ENCODE results near the gene ZNF664. TPM values are rescaled to one million over a fixed set of nuclear protein-coding genes. Genes with fewer than 3 reads are reported as not detected.

The ZNF664 gene
- polyA plus RNA-seq (ENCODE audit: insufficient read length in 3 of 3), result 100 to 1,000 TPM; 161 to 181 (median 171) TPM
- long read RNA-seq, donor 1, full-length matches to known transcripts, result 27 of 51 reads
- long read RNA-seq, donor 1, partial matches to known transcripts, result 24 of 51 reads
- long read RNA-seq, donor 1, other reads (novel, unspliced or antisense), result 0 of 51 reads
- long read RNA-seq, donor 2, full-length matches to known transcripts, result 27 of 40 reads
- long read RNA-seq, donor 2, partial matches to known transcripts, result 8 of 40 reads
- long read RNA-seq, donor 2, other reads (novel, unspliced or antisense), result 5 of 40 reads
- long read RNA-seq, donor 3, full-length matches to known transcripts, result 34 of 39 reads
- long read RNA-seq, donor 3, partial matches to known transcripts, result 0 of 39 reads
- long read RNA-seq, donor 3, other reads (novel, unspliced or antisense), result 5 of 39 reads
- long read RNA-seq, donor 4, full-length matches to known transcripts, result 27 of 42 reads
- long read RNA-seq, donor 4, partial matches to known transcripts, result 7 of 42 reads
- long read RNA-seq, donor 4, other reads (novel, unspliced or antisense), result 8 of 42 reads
- long read RNA-seq, donor 5, result 0 reads
- long read RNA-seq, donor 6, full-length matches to known transcripts, result 26 of 43 reads
- long read RNA-seq, donor 6, partial matches to known transcripts, result 7 of 43 reads
- long read RNA-seq, donor 6, other reads (novel, unspliced or antisense), result 10 of 43 reads
- long read RNA-seq, donor 7, full-length matches to known transcripts, result 31 of 45 reads
- long read RNA-seq, donor 7, partial matches to known transcripts, result 8 of 45 reads
- long read RNA-seq, donor 7, other reads (novel, unspliced or antisense), result 6 of 45 reads
- long read RNA-seq, donor 8, full-length matches to known transcripts, result 54 of 123 reads
- long read RNA-seq, donor 8, partial matches to known transcripts, result 32 of 123 reads
- long read RNA-seq, donor 8, other reads (novel, unspliced or antisense), result 37 of 123 reads
- long read RNA-seq, donor 9, full-length matches to known transcripts, result 38 of 49 reads
- long read RNA-seq, donor 9, partial matches to known transcripts, result 6 of 49 reads
- long read RNA-seq, donor 9, other reads (novel, unspliced or antisense), result 5 of 49 reads
- long read RNA-seq, donor 10, full-length matches to known transcripts, result 21 of 159 reads
- long read RNA-seq, donor 10, partial matches to known transcripts, result 133 of 159 reads
- long read RNA-seq, donor 10, other reads (novel, unspliced or antisense), result 5 of 159 reads
- long read RNA-seq, donor 11, full-length matches to known transcripts, result 27 of 34 reads
- long read RNA-seq, donor 11, partial matches to known transcripts, result 0 of 34 reads
- long read RNA-seq, donor 11, other reads (novel, unspliced or antisense), result 7 of 34 reads
- long read RNA-seq, donor 12, full-length matches to known transcripts, result 10 of 16 reads
- long read RNA-seq, donor 12, partial matches to known transcripts, result 6 of 16 reads
- long read RNA-seq, donor 12, other reads (novel, unspliced or antisense), result 0 of 16 reads
- long read RNA-seq, donor 13, result 0 reads
- long read RNA-seq, donor 14, full-length matches to known transcripts, result 19 of 26 reads
- long read RNA-seq, donor 14, partial matches to known transcripts, result 0 of 26 reads
- long read RNA-seq, donor 14, other reads (novel, unspliced or antisense), result 7 of 26 reads
- long read RNA-seq, donor 15, full-length matches to known transcripts, result 14 of 20 reads
- long read RNA-seq, donor 15, partial matches to known transcripts, result 0 of 20 reads
- long read RNA-seq, donor 15, other reads (novel, unspliced or antisense), result 6 of 20 reads
- long read RNA-seq, donor 16, full-length matches to known transcripts, result 104 of 145 reads
- long read RNA-seq, donor 16, partial matches to known transcripts, result 24 of 145 reads
- long read RNA-seq, donor 16, other reads (novel, unspliced or antisense), result 17 of 145 reads

DNA sequence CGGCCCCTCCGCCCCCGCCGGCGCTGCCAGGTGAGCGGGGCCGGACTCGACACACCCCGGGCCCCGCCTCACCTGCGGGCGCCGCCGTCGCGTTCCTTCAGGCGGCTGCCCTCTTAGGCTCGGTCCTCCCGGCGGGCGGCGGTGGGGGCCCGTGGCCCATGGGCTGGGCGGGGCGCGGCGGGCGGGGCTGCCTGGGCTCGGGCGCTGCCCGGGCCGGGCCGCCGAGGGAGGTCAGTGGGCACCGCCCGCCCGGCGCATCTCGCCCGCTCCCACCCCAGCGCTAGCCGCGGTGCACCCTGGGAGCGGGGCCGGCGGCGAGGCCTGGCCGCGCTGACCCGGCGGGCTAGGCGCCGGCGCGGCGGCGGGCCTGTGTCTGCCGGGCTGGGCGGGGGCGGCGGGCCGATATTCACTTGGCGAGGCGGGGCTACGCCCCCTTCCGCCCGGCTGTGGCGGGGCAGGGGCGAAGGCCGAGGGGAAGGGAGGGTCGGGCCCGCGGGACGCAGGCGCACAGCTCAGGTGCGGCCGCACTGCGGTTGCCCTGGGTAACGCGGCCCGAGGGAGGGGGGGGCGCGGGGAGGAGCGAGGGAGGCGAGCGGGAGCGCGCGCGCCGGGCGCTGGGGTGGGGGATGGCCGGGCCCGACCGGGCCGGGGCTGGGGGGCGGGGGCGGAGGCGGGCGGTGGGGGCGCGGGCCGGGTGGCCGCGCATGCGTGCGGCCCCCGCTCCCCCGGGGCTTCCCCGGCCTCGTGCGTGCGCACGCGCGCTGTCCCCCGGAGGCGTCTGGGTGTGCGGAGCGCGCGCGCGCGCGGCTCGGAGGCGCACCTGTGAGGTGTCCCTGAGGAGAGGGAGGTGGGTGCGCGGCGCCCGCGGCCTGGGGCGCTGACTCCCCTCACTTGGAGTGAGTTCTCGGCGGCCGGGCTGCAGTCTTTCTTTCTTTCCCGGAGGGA lies at the start of gene ZNF664, which contains the start of gene CCDC92:
ZNF664 (plus strand) TSS at position 759 of the 945 bp plus-strand sequence. CDS start 38,930 bp downstream, outside the sequence.
CCDC92 (minus strand) TSS at position 375 of the 945 bp plus-strand sequence. CDS start 28,526 bp downstream, outside the sequence.
- peak; percentile 67 to 91 (median 89) for DNase-seq (ENCODE audit: extremely low read depth in 1 of 11, low read depth in 9 of 11, low spot score in 4 of 11)

DNA sequence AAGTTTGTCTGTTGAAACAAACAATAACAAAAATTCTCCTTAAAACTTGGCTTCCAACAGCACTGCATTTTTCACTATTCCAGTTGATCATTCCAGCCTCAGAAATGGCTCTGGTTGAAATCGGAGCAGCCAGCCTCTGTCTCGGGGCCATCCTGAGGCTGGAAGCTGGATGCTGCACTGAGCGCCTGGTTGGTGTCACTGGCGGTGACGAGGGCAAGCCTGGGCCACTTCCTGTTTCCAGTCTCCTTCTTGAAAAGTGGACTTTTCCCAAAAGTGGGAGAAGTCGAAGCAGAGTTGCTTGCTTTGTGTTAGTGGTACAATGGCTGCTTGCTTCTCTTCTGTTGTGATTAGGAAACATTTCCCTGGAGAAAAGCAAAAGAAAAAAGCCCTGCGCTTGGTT lies 49.1 kb upstream of the ZNF664 start:
- no peak for DNase-seq (ENCODE audit: extremely low read depth in 1 of 11, low read depth in 9 of 11, low spot score in 4 of 11)

DNA sequence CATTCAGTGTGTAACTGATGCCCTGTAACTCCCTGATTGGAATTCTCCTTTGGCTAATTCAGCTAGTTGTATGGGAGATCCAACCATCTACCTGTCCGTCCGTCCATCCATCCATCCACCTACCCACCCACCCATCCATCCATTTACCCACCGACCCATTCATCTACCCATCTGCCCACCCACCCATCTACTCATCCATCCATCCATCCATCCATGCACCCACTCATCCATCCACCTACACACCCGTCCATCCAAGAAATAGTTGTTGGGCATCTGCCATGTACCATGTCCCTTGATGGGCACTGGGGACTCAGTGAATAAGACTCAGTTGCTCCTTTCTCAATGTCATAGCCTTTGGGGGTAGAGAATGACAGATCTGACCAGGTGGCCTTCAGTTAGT lies 48.5 kb upstream of the ZNF664 start:
- DNase-seq (ENCODE audit: extremely low read depth in 1 of 11, low read depth in 9 of 11, low spot score in 4 of 11), result no peak

DNA sequence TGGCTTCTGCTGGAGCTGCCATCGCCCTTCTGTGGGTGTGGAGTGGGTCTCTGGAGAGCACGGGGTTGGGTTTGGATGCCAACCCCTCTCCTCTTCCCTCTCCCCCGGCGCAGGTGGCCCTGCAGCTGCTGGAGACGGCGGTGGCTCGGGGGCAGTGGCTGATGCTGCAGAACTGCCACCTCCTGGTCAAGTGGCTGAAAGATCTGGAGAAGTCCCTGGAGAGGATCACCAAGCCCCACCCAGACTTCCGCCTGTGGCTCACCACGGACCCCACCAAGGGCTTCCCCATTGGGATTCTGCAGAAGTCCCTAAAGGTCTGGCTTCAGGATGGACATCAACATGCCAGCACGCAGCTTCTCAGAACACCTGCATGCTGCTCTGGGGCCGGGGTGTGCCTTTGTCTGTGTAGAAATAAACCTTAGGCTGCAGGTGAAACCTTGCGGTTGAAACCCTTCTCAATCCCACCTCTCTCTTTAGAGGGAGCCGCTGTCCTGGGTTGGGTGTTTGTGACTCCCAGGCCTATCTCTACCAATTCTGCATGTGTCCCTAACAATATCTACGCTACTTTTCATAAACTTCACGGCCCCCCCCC lies 44.6 kb upstream of the ZNF664 start:
- no peak for DNase-seq (ENCODE audit: extremely low read depth in 1 of 11, low read depth in 9 of 11, low spot score in 4 of 11)

DNA sequence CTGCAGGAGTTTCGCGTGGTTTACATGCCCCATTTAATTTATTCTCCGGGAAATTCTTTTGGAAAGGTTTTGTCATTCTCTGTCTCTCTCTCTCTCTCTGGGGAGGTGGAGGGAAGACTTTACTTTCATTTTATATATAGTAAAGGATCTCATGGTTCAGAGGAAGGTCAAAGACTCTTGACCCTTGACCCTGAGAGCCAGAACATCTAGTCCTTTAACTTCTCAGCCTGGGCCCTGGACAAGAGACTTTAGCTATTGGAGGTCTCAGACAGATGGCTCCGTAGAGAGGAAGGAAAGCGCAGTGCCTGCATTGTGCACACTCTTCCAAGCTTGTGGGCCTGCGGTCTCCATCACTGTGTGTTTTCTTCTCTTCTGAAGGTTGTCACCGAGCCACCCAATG lies 44.1 kb upstream of the ZNF664 start:
- no peak for DNase-seq (ENCODE audit: extremely low read depth in 1 of 11, low read depth in 9 of 11, low spot score in 4 of 11)

DNA sequence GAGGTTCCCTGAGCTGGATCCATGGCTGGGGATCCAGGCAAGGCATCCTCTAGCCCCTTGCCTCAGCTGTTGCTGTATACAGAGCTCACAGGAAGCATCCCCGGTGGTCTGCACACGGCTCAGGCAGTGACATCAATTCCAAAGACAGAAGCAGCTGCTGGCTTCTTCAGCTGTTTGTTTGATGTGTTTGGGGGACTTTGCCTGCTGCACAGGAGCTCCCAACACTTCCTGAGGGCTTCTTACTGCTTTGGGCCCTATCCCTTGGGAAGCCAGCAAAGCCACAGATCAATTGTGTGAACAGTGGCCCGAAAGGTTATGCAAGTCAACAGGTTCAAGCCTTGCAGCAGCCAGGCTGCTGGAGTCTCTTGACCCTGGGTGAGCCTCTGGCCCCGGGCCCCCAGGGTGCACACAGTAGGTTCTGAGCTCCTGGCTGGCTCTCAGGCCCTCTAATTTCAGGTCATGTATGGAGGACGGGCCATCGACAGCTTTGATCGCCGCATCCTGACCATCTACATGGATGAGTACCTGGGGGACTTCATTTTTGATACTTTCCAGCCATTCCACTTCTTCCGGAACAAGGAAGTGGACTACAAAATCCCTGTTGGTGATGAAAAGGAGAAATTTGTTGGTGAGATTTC lies 43.0 kb upstream of the ZNF664 start:
- DNase-seq (ENCODE audit: extremely low read depth in 1 of 11, low read depth in 9 of 11, low spot score in 4 of 11), result no peak

DNA sequence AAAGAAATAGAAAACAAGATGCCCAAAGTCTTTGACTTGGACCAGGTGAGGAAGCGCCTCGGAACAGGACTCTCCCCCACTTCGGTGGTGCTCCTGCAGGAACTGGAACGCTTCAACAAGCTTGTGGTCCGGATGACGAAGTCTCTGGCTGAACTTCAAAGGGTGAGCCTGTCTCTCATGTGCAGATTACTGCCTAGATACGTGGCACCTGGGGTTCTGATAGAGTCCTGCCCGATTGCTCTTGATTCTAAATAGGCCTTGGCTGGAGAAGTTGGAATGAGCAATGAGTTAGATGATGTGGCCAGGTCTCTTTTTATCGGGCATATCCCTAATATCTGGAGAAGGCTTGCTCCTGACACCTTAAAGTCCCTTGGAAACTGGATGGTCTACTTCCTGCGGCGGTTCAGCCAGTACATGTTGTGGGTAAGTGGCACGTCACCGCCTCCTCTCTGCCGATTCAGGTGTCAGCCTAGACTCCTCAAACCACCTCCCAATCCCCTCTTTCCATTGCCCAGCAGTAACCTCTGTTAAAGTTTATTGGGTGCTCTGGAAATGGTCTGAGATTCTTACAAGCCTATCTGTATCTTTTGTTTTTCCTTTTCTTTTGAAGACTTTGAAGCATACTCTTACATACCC lies 41.2 kb upstream of the ZNF664 start:
- no peak for DNase-seq (ENCODE audit: extremely low read depth in 1 of 11, low read depth in 9 of 11, low spot score in 4 of 11)

DNA sequence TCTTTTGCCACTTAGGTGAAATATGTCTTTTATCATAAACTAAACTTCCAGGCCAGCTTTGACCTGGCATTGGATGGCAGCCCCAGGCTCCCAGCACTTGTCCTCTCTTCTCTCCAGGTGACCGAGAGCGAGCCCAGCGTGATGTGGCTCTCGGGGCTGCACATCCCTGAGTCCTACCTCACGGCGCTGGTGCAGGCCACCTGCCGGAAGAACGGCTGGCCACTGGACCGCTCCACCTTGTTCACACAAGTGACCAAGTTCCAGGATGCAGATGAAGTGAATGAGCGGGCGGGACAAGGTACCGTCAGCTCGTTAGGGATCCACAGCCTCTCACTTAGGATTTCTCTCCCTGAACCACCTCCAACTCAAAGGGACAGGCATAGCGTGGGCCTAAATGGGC lies 39.8 kb upstream of the ZNF664 start:
- DNase-seq (ENCODE audit: extremely low read depth in 1 of 11, low read depth in 9 of 11, low spot score in 4 of 11), result no peak

DNA sequence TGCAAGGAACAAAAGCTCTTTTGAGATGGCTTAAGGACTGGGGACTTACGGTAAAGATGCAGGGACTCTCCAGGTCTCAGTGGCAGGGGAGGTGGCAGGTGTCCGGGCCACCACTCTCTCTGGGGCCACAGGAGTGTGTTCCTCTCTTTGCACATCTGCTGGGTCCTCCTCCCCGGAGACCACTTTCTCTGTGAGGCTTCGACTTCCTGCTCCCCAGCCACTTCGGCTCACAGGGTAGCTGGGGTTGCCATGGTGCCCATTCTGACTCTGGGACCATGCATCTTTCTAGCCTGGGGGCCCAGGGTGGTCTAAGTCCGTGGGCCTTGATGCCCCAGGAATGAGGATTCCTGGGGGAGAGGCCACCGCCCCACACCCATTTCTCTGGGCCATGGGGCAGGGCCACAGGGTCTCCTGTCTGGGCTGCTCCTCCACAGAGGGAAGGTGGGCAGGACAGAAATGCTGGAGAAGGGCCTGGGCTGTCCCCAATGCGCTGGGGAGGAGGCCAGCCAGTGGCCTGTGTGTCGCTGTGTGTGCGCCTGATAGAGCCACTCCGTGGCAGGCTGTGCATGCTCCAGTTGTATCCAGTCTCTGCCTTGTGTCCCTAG lies 38.9 kb upstream of the ZNF664 start:
- no peak for DNase-seq (ENCODE audit: extremely low read depth in 1 of 11, low read depth in 9 of 11, low spot score in 4 of 11)

DNA sequence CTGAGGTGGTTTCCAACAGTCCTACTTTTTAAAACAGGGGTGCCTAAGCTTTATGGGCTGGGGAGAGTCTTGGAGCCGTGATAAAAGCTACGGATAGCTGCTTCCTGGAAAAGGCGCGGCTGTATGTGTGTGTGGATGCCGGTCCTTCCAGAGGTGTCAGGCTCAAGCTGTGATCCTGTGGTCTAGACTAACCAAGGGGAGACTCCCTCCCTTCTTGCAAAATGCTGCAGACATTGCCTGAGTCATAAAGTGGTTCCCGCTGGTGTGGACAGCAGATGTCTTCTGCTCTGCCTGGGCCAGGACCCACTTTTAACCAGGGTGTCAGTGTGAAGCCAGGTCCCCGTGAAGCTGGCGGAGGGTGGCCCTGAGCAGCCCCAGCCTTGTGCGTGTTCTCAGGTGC lies 38.2 kb upstream of the ZNF664 start:
- no peak for DNase-seq (ENCODE audit: extremely low read depth in 1 of 11, low read depth in 9 of 11, low spot score in 4 of 11)

DNA sequence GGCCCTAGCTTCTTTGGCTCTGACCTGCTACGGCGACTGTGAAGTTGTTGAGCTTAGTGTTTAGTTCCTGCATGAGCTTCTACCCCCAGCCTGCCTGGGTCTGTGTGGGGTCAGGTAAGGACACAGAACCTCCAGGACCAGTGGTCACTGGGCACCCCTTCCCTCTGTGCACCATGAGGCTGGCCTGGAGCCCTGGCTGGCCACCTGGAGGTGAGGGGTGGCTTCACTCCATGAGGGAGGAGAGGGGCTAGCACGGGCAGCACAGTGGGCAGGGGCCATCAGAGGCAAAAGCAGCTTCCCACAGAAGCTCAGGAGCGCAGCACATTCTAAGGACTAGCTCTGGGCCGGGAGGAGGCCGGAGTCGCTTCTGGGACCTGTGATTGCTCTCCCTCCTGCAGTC lies 37.1 kb upstream of the ZNF664 start:
- DNase-seq (ENCODE audit: extremely low read depth in 1 of 11, low read depth in 9 of 11, low spot score in 4 of 11), result no peak

DNA sequence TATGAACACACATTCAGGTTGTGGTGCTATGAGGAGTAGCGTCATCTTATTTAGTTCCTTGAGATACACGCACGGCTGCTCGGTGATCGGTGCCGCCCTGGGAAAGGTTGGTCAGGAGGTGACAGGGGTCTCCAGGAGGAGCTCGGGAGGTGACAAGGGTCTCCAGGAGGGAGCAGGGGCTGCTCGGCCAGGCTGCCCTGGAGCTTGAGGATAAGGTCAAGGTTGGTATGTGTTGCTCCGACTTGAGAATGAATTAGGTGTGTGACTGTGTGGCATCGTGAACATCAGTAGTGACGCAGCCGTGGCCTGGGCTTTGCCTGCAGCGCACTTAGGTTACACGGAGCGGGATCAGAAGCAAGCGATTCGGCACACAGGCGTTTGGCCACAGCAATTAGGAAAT lies 36.5 kb upstream of the ZNF664 start:
- no peak for DNase-seq (ENCODE audit: extremely low read depth in 1 of 11, low read depth in 9 of 11, low spot score in 4 of 11)

DNA sequence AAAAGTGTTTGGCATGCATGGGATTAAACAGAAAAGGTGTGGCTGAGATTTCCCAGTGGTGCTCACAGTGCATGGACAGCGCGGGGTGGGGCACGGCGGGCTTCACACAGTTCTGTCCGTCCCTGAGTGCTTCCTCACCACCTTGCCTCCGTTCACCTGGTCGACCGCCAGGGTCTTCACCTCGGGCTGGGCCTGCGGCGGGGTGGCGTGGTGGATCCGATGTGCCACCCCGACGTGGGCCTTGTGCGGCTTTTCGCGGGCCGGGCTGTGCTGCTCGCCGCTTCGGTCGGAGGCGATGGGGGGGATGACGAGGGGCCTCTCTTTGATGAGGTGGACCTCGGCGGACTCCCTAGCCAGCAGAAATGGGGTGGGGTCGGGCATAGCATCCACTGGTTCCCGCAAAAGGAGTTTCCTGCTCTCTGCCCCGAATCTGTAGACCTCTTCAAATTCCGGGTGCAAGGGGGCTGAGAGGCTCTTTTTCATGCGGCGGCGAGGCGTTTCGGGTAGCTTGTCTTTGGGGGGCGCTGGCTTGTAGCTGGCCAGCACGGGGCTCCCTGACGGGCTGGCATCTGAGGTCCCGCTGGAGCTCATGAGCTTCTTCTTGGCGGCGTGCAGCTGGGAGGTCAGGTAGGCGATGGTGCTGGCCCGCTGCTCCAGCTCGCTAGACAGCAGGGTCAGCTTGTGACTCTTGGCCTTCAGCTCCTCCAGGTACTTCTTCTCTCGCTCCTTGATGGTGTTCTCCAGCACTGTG lies 35.9 kb upstream of the ZNF664 start:
- no peak for DNase-seq (ENCODE audit: extremely low read depth in 1 of 11, low read depth in 9 of 11, low spot score in 4 of 11)
